ENCODE data around the gene PFDN6. TPM values are rescaled to one million over a fixed set of nuclear protein-coding genes. Genes with fewer than 3 reads are reported as not detected.

The PFDN6 gene
- total and polyA plus RNA-seq, 7 donors = 57.2 to 296 (median 87.6) TPM

- DNase-seq = peak; percentile 99
- Histone ChIP-seq H3K27ac (peak within 1 kb of the TSS; percentile 77), H3K27me3 (ENCODE audit: insufficient read depth in 3 of 3, low read length in 2 of 3) (no peaks in the 10 kb centered on the region), H3K9me3 (no peaks in the 10 kb centered on the region), H3K4me1 (peaks cover 52% of the 10 kb centered on the region), H3K36me3 (ENCODE audit: insufficient read depth in 1 of 2, low read depth in 1 of 2) (peaks cover 11 to 32% of the 10 kb centered on the region in 2 donors), H3K4me3 (peak within 1 kb of the TSS; percentile 68)
- intact Hi-C loops (cut with DNase I) = no loop called here
- peak; percentile 82 to 86 (median 86) for ATAC-seq
- WGBS, 3 donors = 1 to 2% (median 1%) methylated on average over 28 to 44 of the region's 44 CpGs
- TF ChIP-seq CTCF (IDR thresholded peaks at IDR 0.05) = no peak
Observed at GRCh38 chr6:33317669-33318425, 28.4 kb downstream of the PFDN6 start, which contains the start of gene ZBTB22. TSS of gene ZBTB22 (minus strand) at chr6:33317744. CDS start at chr6:33316916, 828 bp downstream.

GRCh38 chr6:33318426-33319073 lies 29.1 kb downstream of the PFDN6 start:
- Histone ChIP-seq H3K4me1 (peaks cover 52% of the 10 kb centered on the region), H3K27me3 (ENCODE audit: insufficient read depth in 3 of 3, low read length in 2 of 3) (no peaks in the 10 kb centered on the region), H3K9me3 (no peaks in the 10 kb centered on the region), H3K4me3 (peak overlapping the region; percentile 68), H3K36me3 (ENCODE audit: insufficient read depth in 1 of 2, low read depth in 1 of 2) (peaks cover 11 to 32% of the 10 kb centered on the region in 2 donors), H3K27ac (peak overlapping the region; percentile 77)
- TF ChIP-seq CTCF (IDR thresholded peaks at IDR 0.05) = no peak
- intact Hi-C loops (cut with DNase I) = no loop called here
- ATAC-seq (no peak), DNase-seq (no peak)
- WGBS, 3 donors = 64 to 66% (median 66%) methylated on average over 7 to 8 of the region's 8 CpGs

- no peaks in the 10 kb centered on the region for H3K9me3 ChIP-seq
- intact Hi-C loops (cut with DNase I) = no loop called here
- ATAC-seq (no peak), DNase-seq (no peak)
- peaks cover 46% of the 10 kb centered on the region for H3K4me1 ChIP-seq
- TF ChIP-seq CTCF (IDR thresholded peaks at IDR 0.05) = no peak
- H3K27me3 ChIP-seq (ENCODE audit: insufficient read depth in 3 of 3, low read length in 2 of 3) = no peaks in the 10 kb centered on the region
- 89 to 95% (median 90%) methylated on average over 3 of the region's 3 CpGs for WGBS, 3 donors
- H3K27ac ChIP-seq = peak overlapping the region; percentile 30
- H3K36me3 ChIP-seq (ENCODE audit: insufficient read depth in 1 of 2, low read depth in 1 of 2) = peaks cover 11 to 32% of the 10 kb centered on the region in 2 donors
- H3K4me3 ChIP-seq = peak overlapping the region; percentile 11
Observed at GRCh38 chr6:33319939-33320314, 30.5 kb downstream of the PFDN6 start.

GRCh38 chr6:33320315-33321181 lies 31.1 kb downstream of the PFDN6 start:
- H3K4me3 ChIP-seq = peak overlapping the region; percentile 80
- DNase-seq (peak; percentile 81 to 82), ATAC-seq (no peak)
- 65 to 72% (median 67%) methylated on average over 32 of the region's 32 CpGs for WGBS, 3 donors
- H3K4me1 ChIP-seq = peaks cover 42% of the 10 kb centered on the region
- peaks cover 11 to 32% of the 10 kb centered on the region in 2 donors for H3K36me3 ChIP-seq (ENCODE audit: insufficient read depth in 1 of 2, low read depth in 1 of 2)
- TF ChIP-seq CTCF (IDR thresholded peaks at IDR 0.05) = no peak
- intact Hi-C loops (cut with DNase I) = no loop called here
- peak overlapping the region; percentile 30 for H3K27ac ChIP-seq
- no peaks in the 10 kb centered on the region for H3K27me3 ChIP-seq (ENCODE audit: insufficient read depth in 3 of 3, low read length in 2 of 3)
- H3K9me3 ChIP-seq = no peaks in the 10 kb centered on the region

All from psoas muscle (tissue), 8 donors.